Type B pancreatic cell (in vitro differentiated cells): ENCODE results near the gene ORM2. TPM values are rescaled to one million over a fixed set of nuclear protein-coding genes. Genes with fewer than 3 reads are reported as not detected.

ENCODE experiments used
- DNase-seq: peaks from one replicate; pipeline ENCODE4 v3.0.0; 2021; ENCODE audit warnings: mixed read lengths; ENCODE audit not compliant: unreplicated experiment; ENCODE audit errors: extremely low spot score
- H3K27ac Mint-ChIP-seq: 2 replicates; pipeline ENCODE4 v1.8.0; 2021; ENCODE audit warnings: mild to moderate bottlenecking, mixed read lengths
- H3K27me3 Mint-ChIP-seq: 2 replicates; pipeline ENCODE4 v1.8.0; 2021; ENCODE audit warnings: mixed read lengths
- H3K36me3 Mint-ChIP-seq: 2 replicates; pipeline ENCODE4 v1.8.0; 2021; ENCODE audit warnings: mixed read lengths
- H3K4me1 Mint-ChIP-seq: one replicate; pipeline ENCODE4 v1.8.0; 2021; ENCODE audit warnings: mixed read lengths; ENCODE audit not compliant: unreplicated experiment
- H3K4me3 Mint-ChIP-seq: 2 replicates; pipeline ENCODE4 v1.8.0; 2021; ENCODE audit warnings: mild to moderate bottlenecking, mixed read lengths
- H3K9me3 Mint-ChIP-seq: 2 replicates; pipeline ENCODE4 v1.8.0; 2021; ENCODE audit warnings: mixed read lengths
- CTCF ChIP-seq: fragments of 200-600 bp; sonication (generic); conservative IDR thresholded peaks from 2 replicates; pipeline ENCODE4 v1.5.0; 2021; ENCODE audit warnings: antibody characterized with exemption, mild to moderate bottlenecking
- total RNA-seq: library from RNA; stranded (reverse); gene quantifications from 2 replicates; pipeline ENCODE4 v1.2.1, GENCODE V29; 2021; ENCODE audit warnings: low replicate concordance

ORM2 gene
- total RNA-seq, 1 donor from 2014 or later, result not detected

GRCh38 chr9:114371973-114372917, 42.6 kb downstream of the ORM2 start:
- DNase-seq, result no peak
- no peaks in the 10 kb centered on the region for H3K4me1 Mint-ChIP-seq
- H3K4me3 Mint-ChIP-seq, result no peak overlapping the region
- no peak for TF ChIP-seq CTCF
- H3K9me3 Mint-ChIP-seq, result no peaks in the 10 kb centered on the region
- H3K27me3 Mint-ChIP-seq, result no peaks in the 10 kb centered on the region
- peaks cover 5% of the 10 kb centered on the region for H3K36me3 Mint-ChIP-seq
- no peak overlapping the region for H3K27ac Mint-ChIP-seq

- H3K4me3 Mint-ChIP-seq, result no peak overlapping the region
- no peaks in the 10 kb centered on the region for H3K27me3 Mint-ChIP-seq
- no peak for TF ChIP-seq CTCF
- H3K4me1 Mint-ChIP-seq, result no peaks in the 10 kb centered on the region
- no peak overlapping the region for H3K27ac Mint-ChIP-seq
- no peak for DNase-seq
- H3K36me3 Mint-ChIP-seq, result peaks cover 11% of the 10 kb centered on the region
- H3K9me3 Mint-ChIP-seq, result no peaks in the 10 kb centered on the region
Observed at GRCh38 chr9:114372921-114373448, 43.3 kb downstream of the ORM2 start.

- no peaks in the 10 kb centered on the region for H3K27me3 Mint-ChIP-seq
- no peak overlapping the region for H3K27ac Mint-ChIP-seq
- H3K9me3 Mint-ChIP-seq, result no peaks in the 10 kb centered on the region
- H3K4me1 Mint-ChIP-seq, result no peaks in the 10 kb centered on the region
- H3K4me3 Mint-ChIP-seq, result no peak overlapping the region
- no peak for TF ChIP-seq CTCF
- peaks cover 17% of the 10 kb centered on the region for H3K36me3 Mint-ChIP-seq
- no peak for DNase-seq
Observed at GRCh38 chr9:114373960-114374730, 44.5 kb downstream of the ORM2 start.

- Mint-ChIP-seq H3K4me1 (no peaks in the 10 kb centered on the region), H3K27ac (no peak overlapping the region), H3K27me3 (no peaks in the 10 kb centered on the region), H3K4me3 (no peak overlapping the region), H3K9me3 (no peaks in the 10 kb centered on the region), H3K36me3 (peaks cover 13% of the 10 kb centered on the region)
- TF ChIP-seq CTCF, result no peak
- DNase-seq, result no peak
Observed at GRCh38 chr9:114374936-114375335, 45.3 kb downstream of the ORM2 start.

- Mint-ChIP-seq H3K36me3 (peaks cover 15% of the 10 kb centered on the region), H3K9me3 (no peaks in the 10 kb centered on the region), H3K27ac (no peak overlapping the region), H3K4me3 (no peak overlapping the region), H3K27me3 (no peaks in the 10 kb centered on the region), H3K4me1 (no peaks in the 10 kb centered on the region)
- DNase-seq, result no peak
- TF ChIP-seq CTCF, result no peak
Observed at GRCh38 chr9:114375386-114376175, 45.9 kb downstream of the ORM2 start.
